ENCODE results near the gene DPP9. TPM values are rescaled to one million over a fixed set of nuclear protein-coding genes. Genes with fewer than 3 reads are reported as not detected.
A peak's percentile ranks its signal among the peaks of the same experiment; 100 is the strongest.

DPP9 gene
- total RNA-seq, 3 donors from 2014 or later, result 112 to 126 (median 120) TPM

- Mint-ChIP-seq H3K4me1 (ENCODE audit: low read depth) (no peaks in the 10 kb centered on the region), H3K36me3 (ENCODE audit: insufficient read depth) (peaks cover 16% of the 10 kb centered on the region), H3K27me3 (ENCODE audit: low read depth) (no peaks in the 10 kb centered on the region), H3K9me3 (no peaks in the 10 kb centered on the region), H3K4me3 (no peak overlapping the region)
- ATAC-seq (no peak), DNase-seq (no peak)
These were observed 68.9 kb downstream of the DPP9 start for GRCh38 chr19:4654437-4655361.

- no peaks in the 10 kb centered on the region for H3K4me1 Mint-ChIP-seq (ENCODE audit: low read depth)
- H3K27me3 Mint-ChIP-seq (ENCODE audit: low read depth), result no peaks in the 10 kb centered on the region
- H3K36me3 Mint-ChIP-seq (ENCODE audit: insufficient read depth), result peaks cover 11% of the 10 kb centered on the region
- no peak for DNase-seq
- no peaks in the 10 kb centered on the region for H3K9me3 Mint-ChIP-seq
- H3K4me3 Mint-ChIP-seq, result no peak overlapping the region
- no peak for ATAC-seq
These were observed 69.7 kb downstream of the DPP9 start for GRCh38 chr19:4653793-4654436.

- ATAC-seq (no peak), DNase-seq (no peak)
- Mint-ChIP-seq H3K4me1 (ENCODE audit: low read depth) (no peaks in the 10 kb centered on the region), H3K9me3 (no peaks in the 10 kb centered on the region), H3K36me3 (ENCODE audit: insufficient read depth) (peaks cover 10% of the 10 kb centered on the region), H3K4me3 (no peak overlapping the region), H3K27me3 (ENCODE audit: low read depth) (no peaks in the 10 kb centered on the region)
These were observed 71.6 kb downstream of the DPP9 start for GRCh38 chr19:4652075-4652474.

GRCh38 chr19:4650159-4650558 is 73.5 kb downstream of the DPP9 start:
- Mint-ChIP-seq H3K27me3 (ENCODE audit: low read depth) (no peaks in the 10 kb centered on the region), H3K4me3 (no peak overlapping the region), H3K9me3 (no peaks in the 10 kb centered on the region), H3K4me1 (ENCODE audit: low read depth) (no peaks in the 10 kb centered on the region), H3K36me3 (ENCODE audit: insufficient read depth) (peaks cover 12% of the 10 kb centered on the region)
- ATAC-seq (no peak), DNase-seq (no peak)

- Mint-ChIP-seq H3K9me3 (no peaks in the 10 kb centered on the region), H3K4me3 (no peak overlapping the region), H3K36me3 (ENCODE audit: insufficient read depth) (peaks cover 5% of the 10 kb centered on the region), H3K4me1 (ENCODE audit: low read depth) (no peaks in the 10 kb centered on the region), H3K27me3 (ENCODE audit: low read depth) (no peaks in the 10 kb centered on the region)
- ATAC-seq (no peak), DNase-seq (no peak)
These were observed 74.1 kb downstream of the DPP9 start for GRCh38 chr19:4649392-4650047.

- DNase-seq, result no peak
- Mint-ChIP-seq H3K9me3 (no peaks in the 10 kb centered on the region), H3K4me3 (no peak overlapping the region), H3K27me3 (ENCODE audit: low read depth) (no peaks in the 10 kb centered on the region), H3K4me1 (ENCODE audit: low read depth) (no peaks in the 10 kb centered on the region), H3K36me3 (ENCODE audit: insufficient read depth) (peaks cover 3% of the 10 kb centered on the region)
- ATAC-seq, result no peak
These were observed 75.7 kb downstream of the DPP9 start for GRCh38 chr19:4647676-4648644.

GRCh38 chr19:4645718-4646117 is 77.9 kb downstream of the DPP9 start:
- no peak for ATAC-seq
- DNase-seq, result no peak
- Mint-ChIP-seq H3K4me1 (ENCODE audit: low read depth) (peaks cover 5% of the 10 kb centered on the region), H3K4me3 (no peak overlapping the region), H3K9me3 (no peaks in the 10 kb centered on the region), H3K27me3 (ENCODE audit: low read depth) (no peaks in the 10 kb centered on the region), H3K36me3 (ENCODE audit: insufficient read depth) (peaks cover 3% of the 10 kb centered on the region)

- H3K4me1 Mint-ChIP-seq (ENCODE audit: low read depth), result peaks cover 21% of the 10 kb centered on the region
- no peaks in the 10 kb centered on the region for H3K9me3 Mint-ChIP-seq
- no peak for ATAC-seq
- no peaks in the 10 kb centered on the region for H3K27me3 Mint-ChIP-seq (ENCODE audit: low read depth)
- H3K36me3 Mint-ChIP-seq (ENCODE audit: insufficient read depth), result peaks cover 3% of the 10 kb centered on the region
- DNase-seq, result no peak
- no peak overlapping the region for H3K4me3 Mint-ChIP-seq
These were observed 81.0 kb downstream of the DPP9 start for GRCh38 chr19:4642625-4643024.

GRCh38 chr19:4641132-4641531 is 82.5 kb downstream of the DPP9 start:
- ATAC-seq, result no peak
- H3K9me3 Mint-ChIP-seq, result no peaks in the 10 kb centered on the region

GRCh38 chr19:4640247-4641000 is 83.2 kb downstream of the DPP9 start:
- peak overlapping the region; percentile 94 for H3K4me3 Mint-ChIP-seq
- no peak for ATAC-seq

More at GRCh38 chr19:4641132-4641531, 82.5 kb downstream of the DPP9 start:
- peaks cover 30% of the 10 kb centered on the region for H3K4me1 Mint-ChIP-seq (ENCODE audit: low read depth)
- peak overlapping the region; percentile 50 for H3K4me3 Mint-ChIP-seq
- no peak for DNase-seq
- no peaks in the 10 kb centered on the region for H3K27me3 Mint-ChIP-seq (ENCODE audit: low read depth)
- no peaks in the 10 kb centered on the region for H3K36me3 Mint-ChIP-seq (ENCODE audit: insufficient read depth)

GRCh38 chr19:4639531-4640246 is 84.0 kb downstream of the DPP9 start:
- no peaks in the 10 kb centered on the region for H3K36me3 Mint-ChIP-seq (ENCODE audit: insufficient read depth)
- H3K4me3 Mint-ChIP-seq, result peak overlapping the region; percentile 94
- no peaks in the 10 kb centered on the region for H3K27me3 Mint-ChIP-seq (ENCODE audit: low read depth)
- DNase-seq (no peak), ATAC-seq (peak; percentile 8 to 11)
- H3K4me1 Mint-ChIP-seq (ENCODE audit: low read depth), result peaks cover 30% of the 10 kb centered on the region
- H3K9me3 Mint-ChIP-seq, result no peaks in the 10 kb centered on the region

More at GRCh38 chr19:4640247-4641000, 83.2 kb downstream of the DPP9 start:
- Mint-ChIP-seq H3K4me1 (ENCODE audit: low read depth) (peaks cover 30% of the 10 kb centered on the region), H3K36me3 (ENCODE audit: insufficient read depth) (no peaks in the 10 kb centered on the region), H3K27me3 (ENCODE audit: low read depth) (no peaks in the 10 kb centered on the region), H3K9me3 (no peaks in the 10 kb centered on the region)
- DNase-seq, result no peak

GRCh38 chr19:4638828-4639530 is 84.7 kb downstream of the DPP9 start, which contains the start of gene TNFAIP8L1:
Gene TNFAIP8L1 (plus strand): TSS chr19:4639516. CDS start chr19:4651870, 12,354 bp downstream.
- Mint-ChIP-seq H3K4me1 (ENCODE audit: low read depth) (peaks cover 30% of the 10 kb centered on the region), H3K36me3 (ENCODE audit: insufficient read depth) (no peaks in the 10 kb centered on the region), H3K27me3 (ENCODE audit: low read depth) (no peaks in the 10 kb centered on the region), H3K4me3 (peak within 1 kb of the TSS; percentile 94), H3K9me3 (no peaks in the 10 kb centered on the region)
- peak; percentile 95 to 96 for ATAC-seq
- DNase-seq, result peak; percentile 99
